SJCRH30 (cell line): Measurements from ENCODE around the gene EI24. TPM values are rescaled to one million over a fixed set of nuclear protein-coding genes. Genes with fewer than 3 reads are reported as not detected.

Experiments
- DNase-seq, 2 experiments: peaks; one replicate each; pipeline ENCODE4 v3.0.0-alpha.2; 2015 to 2020
- H3K27ac ChIP-seq: fragments of 250-450 bp; sonication (Bioruptor Pico); 2 replicates; pipeline ENCODE4 v1.5.1; 2020; ENCODE audit warnings: mild to moderate bottlenecking, moderate library complexity
- H3K27me3 ChIP-seq: fragments of 250-450 bp; sonication (Bioruptor Pico); 2 replicates; pipeline ENCODE4 v1.5.1; 2020; ENCODE audit warnings: mild to moderate bottlenecking, moderate library complexity
- H3K36me3 ChIP-seq: fragments of 250-450 bp; sonication (Bioruptor Pico); 2 replicates; pipeline ENCODE4 v1.5.1; 2020; ENCODE audit warnings: mild to moderate bottlenecking, moderate library complexity
- H3K4me1 ChIP-seq: fragments of 250-450 bp; sonication (Bioruptor Pico); 2 replicates; pipeline ENCODE4 v1.5.1; 2020; ENCODE audit warnings: mild to moderate bottlenecking, moderate library complexity
- H3K4me3 ChIP-seq: fragments of 250-450 bp; sonication (Bioruptor Pico); 2 replicates; pipeline ENCODE4 v1.5.1; 2020; ENCODE audit warnings: mild to moderate bottlenecking, moderate library complexity
- H3K9me3 ChIP-seq: fragments of 250-450 bp; sonication (Bioruptor Pico); replicated peaks from 2 replicates; pipeline ENCODE4 v1.5.1; 2020; ENCODE audit warnings: mild to moderate bottlenecking, moderate library complexity
- total RNA-seq: library from RNA; depleted of rRNA; stranded (reverse); fragments of >200 nt; shearing (Covaris generic); gene quantifications from 2 replicates; pipeline ENCODE4 v1.2.3, GENCODE V29; 2014; rRNA removed

Gene EI24
- total RNA-seq, 1 experiment from 2014 or later, result 85.0 TPM

DNA sequence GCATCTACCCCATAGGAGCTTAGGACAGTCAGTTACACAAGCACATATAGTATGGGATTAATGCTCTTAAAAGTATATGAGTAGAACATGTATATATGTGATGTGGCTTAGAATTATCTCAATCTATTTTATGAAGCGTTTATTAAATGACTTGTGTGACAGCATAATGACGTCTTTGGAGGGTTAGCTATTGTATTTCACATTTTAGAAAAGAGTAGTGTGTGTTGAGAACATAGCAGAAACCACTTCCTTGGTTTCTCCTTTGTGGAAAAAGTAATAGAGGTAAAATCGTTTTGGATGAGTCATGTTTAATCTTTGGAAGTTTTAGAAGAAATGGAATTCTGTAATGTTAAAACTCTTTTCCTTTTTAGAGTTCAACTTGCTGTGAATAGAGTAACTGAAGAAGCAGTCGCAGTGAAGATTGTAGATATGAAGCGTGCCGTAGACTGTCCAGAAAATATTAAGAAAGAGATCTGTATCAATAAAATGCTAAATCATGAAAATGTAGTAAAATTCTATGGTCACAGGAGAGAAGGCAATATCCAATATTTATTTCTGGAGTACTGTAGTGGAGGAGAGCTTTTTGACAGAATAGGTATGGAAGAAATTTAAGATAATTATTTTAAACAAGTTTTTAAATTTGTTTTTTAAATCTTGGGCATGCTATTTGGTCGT, 58.1 kb downstream of the EI24 start:
- peak overlapping the region; percentile 63 for H3K4me3 ChIP-seq
- H3K27me3 ChIP-seq, result no peaks in the 10 kb centered on the region
- H3K36me3 ChIP-seq, result peaks cover 22% of the 10 kb centered on the region
- DNase-seq, result no peak
- no peaks in the 10 kb centered on the region for H3K4me1 ChIP-seq
- no peaks in the 10 kb centered on the region for H3K9me3 ChIP-seq
- H3K27ac ChIP-seq, result no peak overlapping the region; the same call in 1 of the 2 replicates

Other genes starting within 250 kb of the EI24 start
- gene FEZ1, start 73.2 kb upstream of the EI24 start, total RNA-seq, result 0.65 and 1.4 TPM in 2 replicates
- gene STT3A, start 23.4 kb downstream of the EI24 start, total RNA-seq, result 102 and 104 TPM in 2 replicates
- gene CHEK1, start 55.7 kb downstream of the EI24 start, total RNA-seq, result 48.3 and 50.9 TPM in 2 replicates
- gene ACRV1, start 111.4 kb downstream of the EI24 start, total RNA-seq, result 0.08 and 0.14 TPM in 2 replicates
- gene PATE1, start 176.8 kb downstream of the EI24 start, total RNA-seq, result not detected in 2 replicates
- gene PATE2, start 209.4 kb downstream of the EI24 start, total RNA-seq, result 0.25 TPM in 1 of 2 replicates, not detected in the other
- not detected in 2 replicates for gene PATE3, start 218.7 kb downstream of the EI24 start, total RNA-seq